IPS-NIHi7 (cell line): ENCODE data around the gene RHOH.
"Not testable (repeated sequence)": the region's sequence is repeated elsewhere in the genome, so short reads cannot be mapped to it uniquely, and the experiment has no call there.

Experiments used
- DNase-seq: peaks from one replicate; pipeline ENCODE4 v3.0.0; 2012; ENCODE audit warnings: mixed read lengths; ENCODE audit errors: extremely low spot score

Gene RHOH

GRCh38 chr4:40262077-40262528, 65.3 kb downstream of the RHOH start:
- DNase-seq, result no peak

- DNase-seq, result no peak
Measured at GRCh38 chr4:40262861-40263260, 66.0 kb downstream of the RHOH start.

GRCh38 chr4:40264497-40264896, 67.7 kb downstream of the RHOH start:
- DNase-seq, result no peak

DNA sequence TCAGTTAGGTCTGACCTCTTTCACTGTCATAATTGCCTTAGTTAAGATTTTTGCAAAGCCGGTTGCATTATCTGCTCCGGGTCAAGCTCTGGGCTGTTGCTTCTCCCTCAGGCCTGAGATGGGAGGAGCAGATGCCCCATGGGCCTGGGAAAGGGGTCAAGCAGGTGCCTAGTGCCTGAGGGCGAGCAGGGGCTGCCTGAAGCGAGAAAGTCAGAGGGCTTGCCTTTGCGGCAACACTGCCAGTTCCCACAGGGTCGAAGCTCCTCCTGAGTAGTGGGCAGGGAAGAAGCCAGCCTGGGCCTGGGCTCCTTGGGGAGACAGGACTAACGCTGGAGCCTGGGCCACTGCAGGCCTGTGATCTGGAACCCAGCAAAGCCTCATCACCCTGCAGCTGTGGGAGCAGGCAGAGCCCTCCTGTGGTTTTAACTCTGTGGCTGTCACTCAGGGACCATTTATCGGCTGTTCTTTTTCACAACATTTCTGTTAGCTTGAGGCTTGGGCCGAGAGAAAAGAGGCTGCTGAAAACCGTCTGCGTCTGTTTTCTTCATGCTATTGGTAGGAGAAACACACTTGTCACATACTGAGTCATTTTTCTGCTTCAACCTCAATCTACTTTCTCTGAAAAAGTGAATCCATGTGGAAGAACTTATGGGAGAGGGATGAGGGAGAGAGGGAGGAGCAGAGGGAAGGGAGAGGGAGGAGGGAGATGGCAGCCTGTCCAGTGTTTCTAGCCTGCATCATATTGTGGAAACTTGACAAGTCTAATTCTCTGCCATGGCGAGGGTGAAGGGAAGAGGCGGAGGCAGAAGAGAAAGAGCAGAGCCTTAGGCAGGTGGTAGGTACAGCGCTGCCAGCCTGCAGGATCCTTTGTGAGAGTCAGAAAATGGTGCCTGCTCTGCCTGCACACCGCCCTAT, 68.4 kb downstream of the RHOH start:
- DNase-seq, result no peak

DNA sequence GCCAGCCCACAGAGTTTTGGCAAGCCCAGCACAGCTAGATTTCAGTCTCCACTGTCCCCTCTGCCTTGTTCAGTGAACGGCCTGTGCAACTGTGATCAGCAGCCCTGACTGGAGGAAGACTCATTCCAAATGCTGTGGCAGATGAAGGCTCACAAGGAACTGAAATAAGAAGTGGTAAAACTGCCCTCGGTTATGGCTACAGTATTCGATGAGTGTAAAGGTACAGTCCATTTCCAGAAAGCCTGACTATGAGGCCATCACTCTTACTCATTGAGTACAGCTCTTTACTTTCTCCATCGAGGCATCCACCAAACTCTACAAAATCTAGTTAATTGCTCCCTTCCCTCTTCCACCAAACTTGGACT, 69.1 kb downstream of the RHOH start:
- DNase-seq, result no peak

- no peak for DNase-seq
Measured at GRCh38 chr4:40269133-40269532, 72.3 kb downstream of the RHOH start.

- DNase-seq, result no peak
Measured at GRCh38 chr4:40270609-40271008, 73.8 kb downstream of the RHOH start.

DNA sequence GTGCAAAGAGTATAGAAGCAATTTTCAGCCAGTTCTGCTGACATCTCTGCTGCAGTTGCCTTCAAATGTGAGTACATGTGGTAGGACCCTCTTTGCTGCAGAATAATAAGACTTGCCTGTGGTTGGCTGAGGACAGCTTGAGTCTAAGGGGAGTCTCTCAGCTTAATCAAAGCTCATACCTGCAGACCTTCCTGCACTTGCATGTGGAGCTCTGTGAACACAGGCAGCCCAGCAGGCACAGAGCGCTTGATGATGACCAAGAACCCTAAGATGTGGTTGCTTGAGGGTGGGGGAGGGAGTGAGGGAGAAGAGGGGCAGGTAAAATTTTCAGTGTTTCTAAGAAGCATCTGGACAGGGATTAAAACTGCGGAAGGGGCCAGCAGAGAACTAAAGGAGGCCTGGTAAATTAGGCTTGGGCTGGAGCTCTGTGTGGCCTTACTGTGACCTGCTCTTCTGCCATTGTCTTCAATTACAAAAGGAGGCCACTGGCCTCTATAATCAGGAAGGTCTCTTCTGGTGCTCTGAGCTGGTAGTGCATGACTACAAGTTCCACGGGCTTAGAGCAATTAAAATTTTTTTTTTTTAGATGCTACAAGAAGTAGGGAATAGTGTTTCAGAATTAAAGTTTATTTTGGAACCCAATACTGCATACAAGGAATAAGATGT, 78.4 kb downstream of the RHOH start:
- DNase-seq, result no peak

DNA sequence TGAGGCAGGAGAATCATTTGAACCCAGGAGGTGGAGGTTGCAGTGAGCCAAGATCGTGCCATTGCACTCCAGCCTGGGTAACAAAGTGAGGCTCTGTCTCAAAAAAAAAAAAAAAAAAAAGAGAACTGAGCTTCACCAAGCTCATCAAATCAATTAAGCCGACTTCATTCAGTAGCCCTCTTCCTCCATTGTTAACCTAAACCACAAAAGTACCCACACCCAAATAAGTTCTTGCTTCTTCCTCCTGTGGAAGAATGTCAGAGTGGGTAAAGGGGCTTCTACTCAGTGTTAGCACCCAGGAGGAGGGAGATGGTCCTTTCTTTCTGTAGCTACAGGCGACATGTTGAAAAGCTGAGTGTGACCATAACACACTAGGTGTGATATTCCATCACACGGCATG, 79.7 kb downstream of the RHOH start:
- DNase-seq, result no peak

DNA sequence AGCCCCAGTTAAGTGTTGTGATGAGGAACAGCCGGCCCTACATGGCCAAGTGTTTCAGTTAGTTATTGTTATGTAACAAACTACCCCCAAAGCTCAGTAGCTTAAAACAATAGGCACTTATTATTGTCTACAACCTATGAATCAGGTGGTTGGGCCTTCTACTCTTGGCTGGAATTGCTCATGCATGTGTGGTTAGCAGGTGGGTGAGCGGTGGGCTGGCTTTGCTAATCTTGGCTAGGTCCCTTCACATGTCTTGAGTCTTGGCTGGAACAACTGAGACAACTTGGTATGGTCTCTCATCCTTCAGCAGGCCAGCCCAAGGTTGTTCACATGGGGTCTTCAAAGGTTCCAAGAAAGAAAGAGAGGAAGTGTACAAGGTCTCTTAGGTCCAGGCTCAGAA, 83.8 kb downstream of the RHOH start:
- no peak for DNase-seq

- DNase-seq, result no peak
Measured at GRCh38 chr4:40281099-40281498, 84.3 kb downstream of the RHOH start.

DNA sequence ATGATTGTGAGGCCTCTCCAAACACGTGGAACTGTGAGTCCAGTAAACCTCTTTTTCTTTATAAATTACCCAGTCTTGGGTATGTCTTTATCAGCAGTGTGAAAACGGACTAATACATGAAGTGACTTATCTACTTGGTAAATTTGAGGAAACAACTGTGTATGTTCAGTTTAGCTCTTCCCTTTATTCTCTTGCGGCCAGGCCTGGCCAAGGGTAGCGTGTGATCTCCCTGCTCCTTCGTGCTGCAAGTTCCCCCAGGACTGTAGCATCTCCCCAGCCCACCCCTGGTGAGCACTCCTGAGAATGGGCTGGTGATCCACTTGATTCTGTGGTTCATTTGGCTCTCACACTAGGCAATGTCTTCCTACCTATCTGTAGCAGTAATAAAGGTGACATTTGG, 85.1 kb downstream of the RHOH start:
- DNase-seq, result no peak

DNA sequence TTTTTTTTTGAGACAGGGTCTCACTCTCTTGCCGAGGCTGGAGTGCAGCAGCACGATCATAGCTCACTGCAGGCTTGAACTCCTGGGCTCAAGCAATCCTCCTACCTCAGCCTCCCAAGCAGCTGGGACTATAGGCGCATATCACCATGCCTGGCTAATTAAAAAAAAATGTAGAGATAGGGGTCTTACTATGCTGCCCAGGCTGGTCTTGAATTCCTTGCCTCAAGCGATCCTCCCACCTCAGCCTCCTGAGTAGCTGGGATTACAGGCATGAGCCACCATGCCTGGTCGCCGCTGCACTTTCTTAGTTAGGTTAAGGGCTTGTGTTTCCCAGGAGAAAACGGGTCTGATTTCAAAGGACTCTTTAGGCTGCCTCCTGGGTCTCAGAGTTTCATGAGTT, 86.0 kb downstream of the RHOH start:
- DNase-seq, result not testable (repeated sequence)

- peak; percentile 50 for DNase-seq
Measured at GRCh38 chr4:40283413-40283812, 86.6 kb downstream of the RHOH start.

- DNase-seq, result peak; percentile 50
Measured at GRCh38 chr4:40283968-40284367, 87.1 kb downstream of the RHOH start.

DNA sequence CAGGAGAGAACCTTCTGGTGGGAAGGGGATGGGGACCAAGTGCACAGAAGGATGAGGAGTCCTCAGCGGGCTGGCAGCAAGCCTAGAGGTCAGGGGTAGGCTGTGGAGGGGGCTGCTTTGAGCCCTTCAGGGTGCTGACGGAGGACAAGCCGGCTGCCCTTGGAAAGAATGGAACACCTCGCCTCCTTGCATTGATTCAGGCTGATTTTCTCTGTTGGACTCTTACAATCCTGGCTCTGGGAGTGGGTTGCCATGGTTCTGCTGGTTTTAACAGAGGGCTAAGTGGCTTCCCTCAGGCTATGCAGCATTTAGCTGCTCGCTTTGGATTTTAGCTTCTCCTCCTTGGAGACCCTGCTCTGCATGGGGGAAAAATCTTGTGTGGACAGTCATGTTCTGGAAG, 88.9 kb downstream of the RHOH start:
- DNase-seq, result no peak

GRCh38 chr4:40288566-40288965, 91.7 kb downstream of the RHOH start:
- no peak for DNase-seq

- DNase-seq, result no peak
Measured at GRCh38 chr4:40289366-40290188, 92.7 kb downstream of the RHOH start.

GRCh38 chr4:40290611-40291186, 93.9 kb downstream of the RHOH start:
- not testable (repeated sequence) for DNase-seq

DNA sequence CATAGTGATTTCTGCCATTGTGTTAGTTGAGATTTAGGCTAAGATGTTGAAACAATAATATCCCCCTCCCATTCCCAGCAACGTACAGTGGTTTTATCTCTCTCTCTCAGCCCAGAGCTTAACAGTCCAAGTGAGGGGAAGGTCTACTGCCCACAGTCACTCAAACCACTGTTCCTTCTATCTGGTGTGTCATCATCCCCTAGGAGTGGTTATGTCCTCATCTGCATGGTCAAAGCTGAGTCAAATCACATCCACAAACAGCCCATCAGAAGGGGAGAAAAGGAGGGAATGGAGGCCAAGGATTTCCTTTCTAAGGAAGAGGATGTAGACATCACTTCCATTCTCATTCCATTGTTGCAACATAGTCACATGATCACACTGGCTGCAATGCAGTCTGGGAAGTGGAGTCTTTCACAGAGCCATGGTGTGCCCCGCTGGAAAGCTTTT, 95.5 kb downstream of the RHOH start:
- no peak for DNase-seq

GRCh38 chr4:40294339-40294738, 97.5 kb downstream of the RHOH start:
- no peak for DNase-seq

DNA sequence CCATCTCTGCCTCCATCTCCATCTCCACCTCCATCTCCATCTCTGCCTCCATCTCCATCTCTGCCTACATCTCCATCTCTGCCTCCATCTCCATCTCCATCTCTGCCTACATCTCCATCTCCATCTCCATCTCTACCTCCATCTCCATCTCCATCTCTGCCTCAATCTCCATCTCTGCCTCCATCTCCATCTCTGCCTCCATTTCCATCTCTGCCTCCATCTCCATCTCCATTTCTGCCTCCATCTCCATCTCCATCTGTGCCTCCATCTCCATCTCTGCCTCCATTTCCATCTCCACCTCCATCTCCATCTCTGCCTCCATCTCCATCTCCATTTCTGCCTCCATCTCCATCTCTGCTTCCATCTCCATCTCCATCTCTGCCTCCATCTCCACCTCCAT, 98.2 kb downstream of the RHOH start:
- DNase-seq, result not testable (repeated sequence)
